Smooth muscle cell (in vitro differentiated cells): Measurements from ENCODE around the gene UQCRQ. TPM values are rescaled to one million over a fixed set of nuclear protein-coding genes. Genes with fewer than 3 reads are reported as not detected.
A peak's percentile ranks its signal among the peaks of the same experiment; 100 is the strongest.

ENCODE experiments used
- DNase-seq: peaks from one replicate; lab custom pipeline; 2025; ENCODE audit not compliant: unreplicated experiment; lab: John Stamatoyannopoulos, UW
- H2AFZ ChIP-seq: fragments of 200-600 bp; sonication (generic); 2 replicates; pipeline ENCODE4 v1.6.0; 2016; ENCODE audit warnings: antibody characterized with exemption, low read depth, mild to moderate bottlenecking
- H3F3A ChIP-seq: fragments of 200-600 bp; sonication (generic); 2 replicates; pipeline ENCODE4 v1.6.0; 2017; ENCODE audit warnings: antibody characterized with exemption, low read depth
- H3K27ac ChIP-seq: fragments of 200-600 bp; sonication (generic); 2 replicates; pipeline ENCODE4 v1.5.1; 2016; ENCODE audit warnings: low read depth, mild to moderate bottlenecking
- H3K27me3 ChIP-seq: fragments of 200-600 bp; sonication (generic); 2 replicates; pipeline ENCODE4 v1.6.1; 2016; ENCODE audit warnings: low read depth, mild to moderate bottlenecking
- H3K36me3 ChIP-seq: fragments of 200-600 bp; sonication (generic); 2 replicates; pipeline ENCODE4 v1.5.1; 2016; ENCODE audit warnings: low read depth
- H3K4me1 ChIP-seq: fragments of 200-600 bp; sonication (generic); 2 replicates; pipeline ENCODE4 v1.5.1; 2016; ENCODE audit warnings: low read depth
- H3K4me2 ChIP-seq: fragments of 200-600 bp; sonication (generic); 2 replicates; pipeline ENCODE4 v1.6.0; 2016; ENCODE audit warnings: mild to moderate bottlenecking
- H3K4me3 ChIP-seq: fragments of 200-600 bp; sonication (generic); 2 replicates; pipeline ENCODE4 v1.5.1; 2016; ENCODE audit warnings: mild to moderate bottlenecking
- H3K79me2 ChIP-seq: fragments of 200-600 bp; sonication (generic); 2 replicates; pipeline ENCODE4 v1.6.0; 2016; ENCODE audit warnings: low read depth, mild to moderate bottlenecking
- H3K9ac ChIP-seq: fragments of 200-600 bp; sonication (generic); 2 replicates; pipeline ENCODE4 v1.6.0; 2016; ENCODE audit warnings: low read depth
- H3K9me3 ChIP-seq: fragments of 200-600 bp; sonication (generic); replicated peaks from 2 replicates; pipeline ENCODE4 v1.5.1; 2016; ENCODE audit warnings: low read depth
- H4K20me1 ChIP-seq: fragments of 200-600 bp; sonication (generic); 2 replicates; pipeline ENCODE4 v1.6.0; 2016; ENCODE audit warnings: low read depth
- CTCF ChIP-seq: fragments of 200-600 bp; sonication (generic); IDR thresholded peaks from 2 replicates; pipeline ENCODE4 v1.5.1; 2017; ENCODE audit warnings: borderline replicate concordance, mild to moderate bottlenecking, antibody characterized with exemption; ENCODE audit not compliant: insufficient read depth, poor library complexity, severe bottlenecking
- WGBS: methylation state at CpG from one replicate; pipeline ENCODE4 v1.1.7; 2016; ENCODE audit warnings: low lambda C conversion rate; 5-methylcytosine and 5-hydroxymethylcytosine counted together
- polyA plus RNA-seq: library from polyadenylated mRNA; unstranded; fragments of >200 nt; fragmentation: Nextera tagmentation; extraction: Ambion mirVana; gene quantifications from 2 replicates; pipeline ENCODE4 v1.2.1, GENCODE V29; 2016
- total RNA-seq: library from RNA; depleted of rRNA; stranded (reverse); fragments of >200 nt; gene quantifications from 2 replicates; pipeline ENCODE4 v1.2.3, GENCODE V29; 2014

UQCRQ gene
- total and polyA plus RNA-seq, 2 experiments from 2014 or later, result 137 to 1,128 TPM

GRCh38 chr5:132871459-132872284, 5.2 kb downstream of the UQCRQ start:
- H3F3A ChIP-seq, result peaks cover 57% of the 10 kb centered on the region
- H2AFZ ChIP-seq, result no peak overlapping the region
- no peak for DNase-seq
- TF ChIP-seq CTCF, result no peak
- no peak overlapping the region for H3K9ac ChIP-seq
- H3K4me1 ChIP-seq, result peaks cover 6% of the 10 kb centered on the region
- 72% methylated on average over 5 of the region's 5 CpGs for WGBS
- H4K20me1 ChIP-seq, result peaks cover 26% of the 10 kb centered on the region
- peak overlapping the region; percentile 30 for H3K27ac ChIP-seq
- no peak overlapping the region for H3K4me2 ChIP-seq
- no peaks in the 10 kb centered on the region for H3K27me3 ChIP-seq
- peaks cover 9% of the 10 kb centered on the region for H3K79me2 ChIP-seq
- H3K36me3 ChIP-seq, result no peaks in the 10 kb centered on the region
- no peak overlapping the region for H3K4me3 ChIP-seq
- H3K9me3 ChIP-seq, result no peaks in the 10 kb centered on the region

- Histone ChIP-seq H3K9ac (no peak overlapping the region), H3K9me3 (no peaks in the 10 kb centered on the region), H3K4me2 (no peak overlapping the region), H2AFZ (no peak overlapping the region), H3F3A (peaks cover 66% of the 10 kb centered on the region), H3K27me3 (no peaks in the 10 kb centered on the region), H3K4me3 (no peak overlapping the region), H4K20me1 (peaks cover 34% of the 10 kb centered on the region), H3K79me2 (no peaks in the 10 kb centered on the region), H3K27ac (peak overlapping the region; percentile 14), H3K4me1 (peaks cover under 1% of the 10 kb centered on the region), H3K36me3 (no peaks in the 10 kb centered on the region)
- WGBS, result 87% methylated on average over 1 of the region's 1 CpG
- DNase-seq, result no peak
- no peak for TF ChIP-seq CTCF
Measured at GRCh38 chr5:132872788-132873118, 6.3 kb downstream of the UQCRQ start.

GRCh38 chr5:132873119-132873929, 6.9 kb downstream of the UQCRQ start, which contains the start of gene LEAP2:
Gene LEAP2 (plus strand): TSS chr5:132873668. CDS start chr5:132873695, 27 bp downstream.
- no peaks in the 10 kb centered on the region for H3K9me3 ChIP-seq
- WGBS, result 86% methylated on average over 6 of the region's 6 CpGs
- H3K36me3 ChIP-seq, result no peaks in the 10 kb centered on the region
- no peak within 1 kb of the TSS for H2AFZ ChIP-seq
- no peak within 1 kb of the TSS for H3K9ac ChIP-seq
- no peaks in the 10 kb centered on the region for H3K27me3 ChIP-seq
- DNase-seq, result no peak
- H3K4me2 ChIP-seq, result no peak within 1 kb of the TSS
- no peaks in the 10 kb centered on the region for H3K4me1 ChIP-seq
- H3K79me2 ChIP-seq, result no peaks in the 10 kb centered on the region
- H3K4me3 ChIP-seq, result no peak within 1 kb of the TSS
- peak within 1 kb of the TSS; percentile 14 for H3K27ac ChIP-seq
- TF ChIP-seq CTCF, result no peak
- H4K20me1 ChIP-seq, result peaks cover 38% of the 10 kb centered on the region
- peaks cover 67% of the 10 kb centered on the region for H3F3A ChIP-seq
